Measurements from ENCODE around the gene UNC119B. TPM values are rescaled to one million over a fixed set of nuclear protein-coding genes. Genes with fewer than 3 reads are reported as not detected.

The UNC119B gene
- total RNA-seq, 4 donors from 2014 or later: 11.3 to 24.1 (median 17.6) TPM

DNA sequence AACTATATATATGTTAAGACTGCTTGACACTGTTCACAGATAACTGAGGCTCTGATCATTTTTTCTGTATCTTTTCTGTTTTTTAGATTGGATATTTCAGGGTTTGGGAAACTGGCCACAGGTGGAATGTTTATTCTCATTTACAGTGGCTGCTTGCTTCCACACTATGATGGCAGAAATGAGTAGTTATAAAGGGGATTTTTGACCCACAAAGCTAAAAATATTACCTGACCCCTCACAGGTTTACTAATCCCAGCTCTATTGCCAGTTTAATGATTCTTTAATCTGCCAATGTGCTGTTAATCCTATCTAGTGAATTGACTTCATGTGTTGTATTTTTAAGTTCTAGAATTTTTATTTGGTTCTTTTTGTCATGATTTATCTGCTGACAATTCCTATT is 45.0 kb downstream of the UNC119B start:
- TF ChIP-seq CTCF (IDR thresholded peaks at IDR 0.05; ENCODE audit: low read depth): no peak

DNA sequence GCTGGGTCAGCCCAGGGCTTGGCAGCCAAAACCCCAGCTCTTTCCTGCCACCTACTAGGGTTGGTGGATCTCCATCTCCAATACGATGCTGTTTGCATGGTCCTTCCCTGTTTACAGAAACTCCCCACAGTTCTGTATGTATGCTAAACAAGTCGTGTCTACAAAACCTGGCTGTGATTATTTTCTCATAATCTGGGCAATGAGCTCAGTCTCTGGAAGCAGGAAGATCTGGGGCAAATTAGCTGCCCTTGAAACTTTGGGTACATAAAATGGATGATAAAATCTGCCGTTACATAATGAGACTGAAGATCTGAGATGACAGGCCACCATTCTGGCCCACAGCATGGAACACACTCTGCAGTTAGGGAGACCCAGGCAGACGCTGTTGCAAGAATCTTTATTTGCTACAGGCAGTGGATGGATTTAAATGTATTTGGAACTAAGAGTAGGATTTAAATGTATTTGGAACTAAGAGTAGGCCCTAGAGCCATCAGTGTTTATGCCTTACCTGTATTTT is 47.0 kb downstream of the UNC119B start:
- no peak for TF ChIP-seq CTCF (IDR thresholded peaks at IDR 0.05; ENCODE audit: low read depth)

DNA sequence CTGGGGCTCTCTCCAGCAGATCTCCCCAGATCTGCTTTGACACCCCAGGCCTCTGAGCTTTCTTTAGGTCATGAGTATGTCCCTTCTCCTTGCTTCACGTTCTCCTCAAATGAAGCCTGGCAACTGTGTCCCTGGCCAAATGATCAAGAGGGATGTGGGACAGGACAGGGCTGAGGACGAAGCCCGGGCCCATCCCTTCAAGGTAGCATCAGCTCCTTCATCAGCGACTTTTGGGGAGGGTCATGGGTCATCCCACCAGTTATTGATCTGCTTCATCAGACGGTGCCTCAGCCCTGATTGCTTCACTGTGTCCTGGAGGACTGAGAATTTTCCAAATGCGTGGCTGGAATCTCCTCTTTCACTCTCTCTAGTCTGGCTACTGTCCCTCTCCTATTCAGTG is 47.7 kb downstream of the UNC119B start:
- TF ChIP-seq CTCF (IDR thresholded peaks at IDR 0.05; ENCODE audit: low read depth): no peak

DNA sequence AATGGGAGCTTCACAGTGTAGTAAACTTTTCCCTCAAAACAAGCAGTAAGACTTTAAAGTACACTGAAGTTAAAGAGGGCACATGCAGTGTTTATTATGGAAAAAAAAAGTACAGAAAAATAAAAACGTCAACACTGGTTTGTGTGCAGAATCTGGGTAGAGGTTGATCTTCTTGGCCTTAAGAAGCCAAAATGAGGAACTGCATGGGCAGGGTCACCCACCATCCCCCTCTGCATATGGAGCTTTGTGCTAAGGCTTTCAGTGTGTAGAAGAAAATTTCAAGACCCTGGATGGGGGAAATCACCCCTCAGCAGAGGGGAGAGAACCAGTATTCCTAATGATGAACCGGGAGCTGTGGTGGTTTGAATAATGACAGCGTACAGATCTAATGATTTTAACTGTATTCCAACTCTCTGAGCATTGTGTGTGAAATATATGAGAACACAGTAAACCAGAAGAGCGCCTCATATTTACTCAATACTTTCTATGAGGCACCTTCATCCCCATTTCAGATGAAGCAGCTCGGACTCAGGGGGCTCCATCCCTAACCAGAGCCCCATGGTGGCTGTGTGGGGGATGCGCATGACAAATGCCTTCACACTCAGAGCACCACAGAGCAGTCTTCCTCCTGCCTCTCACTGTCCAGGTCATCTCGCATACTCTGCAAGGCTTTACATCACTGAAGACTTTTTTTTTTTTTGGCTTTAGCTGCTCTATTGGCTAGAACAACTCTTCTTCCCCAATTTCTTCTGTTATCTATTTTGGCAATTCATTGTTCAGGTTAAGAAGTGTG is 48.7 kb downstream of the UNC119B start:
- no peak for TF ChIP-seq CTCF (IDR thresholded peaks at IDR 0.05; ENCODE audit: low read depth)

DNA sequence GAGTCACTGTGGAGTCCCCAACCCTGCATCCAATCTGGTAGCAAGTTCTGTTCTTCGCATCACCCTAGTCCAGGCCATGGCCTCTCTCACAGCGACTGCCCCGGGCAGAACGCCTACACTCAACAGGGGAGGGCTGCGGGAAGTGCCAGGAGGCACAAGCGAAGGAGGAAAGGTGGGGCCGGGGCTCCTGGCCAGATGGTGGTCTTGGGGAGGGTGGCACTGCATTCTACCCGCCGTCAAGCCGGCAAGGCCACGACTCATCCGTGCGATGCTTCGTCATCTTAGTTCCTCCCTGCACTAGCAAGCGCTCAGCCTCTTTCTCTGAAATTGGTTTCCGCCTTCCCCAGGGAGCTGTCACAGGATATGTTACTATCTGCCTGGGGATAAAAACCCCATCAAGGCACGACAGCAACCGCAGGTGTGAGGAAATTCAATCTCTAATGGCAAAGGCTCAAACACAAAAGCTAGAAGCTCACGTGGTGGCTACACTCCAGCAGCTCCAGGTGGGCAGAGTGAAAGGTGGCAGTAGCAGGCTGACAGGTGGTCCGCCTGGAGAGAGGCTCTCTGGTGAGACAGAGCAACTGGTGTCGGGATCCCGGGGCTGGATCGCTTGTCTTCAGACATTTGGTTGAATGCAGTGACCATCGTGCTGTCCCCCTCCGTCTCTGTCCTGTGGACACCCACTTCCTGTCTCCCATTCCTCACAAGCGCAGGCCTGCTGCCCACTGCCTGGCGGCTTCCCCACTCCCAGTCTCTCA is 49.5 kb downstream of the UNC119B start:
- no peak for TF ChIP-seq CTCF (IDR thresholded peaks at IDR 0.05; ENCODE audit: low read depth)

GRCh38 chr12:120760349-120761254 is 50.3 kb downstream of the UNC119B start:
- TF ChIP-seq CTCF (IDR thresholded peaks at IDR 0.05; ENCODE audit: low read depth): no peak
